ENCODE results near the gene KLHL7. TPM values are rescaled to one million over a fixed set of nuclear protein-coding genes. Genes with fewer than 3 reads are reported as not detected.

Gene KLHL7
- total RNA-seq, 1 donor from 2014 or later = 44.0 TPM

DNA sequence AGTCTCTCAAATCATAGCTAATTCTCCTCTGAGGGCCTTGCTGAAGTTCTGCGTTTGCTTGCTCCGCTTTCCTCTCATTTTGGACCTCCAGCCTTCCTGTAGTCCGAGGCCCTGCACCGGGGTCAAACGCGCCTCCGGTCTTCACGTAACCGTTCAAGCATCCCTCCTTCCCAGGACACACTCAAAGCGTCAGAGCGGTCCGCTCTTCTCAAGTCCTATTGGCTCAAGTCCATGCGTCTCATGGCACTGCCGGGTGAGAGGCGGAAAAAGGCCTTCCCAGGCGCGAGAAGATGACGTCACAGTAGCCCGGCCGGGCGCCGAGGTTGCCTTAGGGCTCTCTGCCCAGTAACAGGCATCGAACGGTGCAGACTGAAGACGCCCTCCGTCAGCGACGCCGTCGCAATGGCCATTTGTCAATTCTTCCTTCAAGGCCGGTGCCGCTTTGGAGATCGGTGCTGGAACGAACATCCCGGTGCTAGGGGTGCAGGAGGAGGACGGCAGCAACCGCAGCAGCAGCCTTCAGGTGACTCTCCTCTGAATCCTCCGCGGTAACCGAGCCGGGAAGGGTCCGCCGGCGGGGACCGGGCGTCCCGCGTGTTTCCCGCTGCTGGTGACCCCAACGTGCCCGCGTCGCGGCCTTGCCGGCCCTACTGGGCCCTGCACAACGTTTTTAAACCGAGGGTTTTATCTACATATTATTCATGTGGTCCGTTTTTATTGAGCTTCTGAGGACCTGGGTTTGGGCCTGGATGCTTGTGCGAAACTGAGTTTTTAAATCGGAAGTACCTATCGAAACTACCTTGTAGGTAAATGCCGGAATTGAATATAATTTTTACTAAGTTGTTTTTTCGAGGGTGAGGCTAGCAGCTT lies 76.3 kb downstream of the KLHL7 start, which contains the start of gene NUP42:
TSS of gene NUP42 (plus strand) at position 365 of the 870 bp plus-strand sequence. CDS start at position 403, 38 bp downstream.
- H3K9me3 Mint-ChIP-seq = no peaks in the 10 kb centered on the region
- H3K4me1 Mint-ChIP-seq = peaks cover 22% of the 10 kb centered on the region
- H3K27me3 Mint-ChIP-seq (ENCODE audit: low read depth) = no peaks in the 10 kb centered on the region
- peak; percentile 85 to 95 for DNase-seq (ENCODE audit: low spot score in 2 of 2, unreplicated experiment in 2 of 2)
- H3K27ac Mint-ChIP-seq = peak within 1 kb of the TSS; percentile 100
- peak within 1 kb of the TSS; percentile 97 for H3K4me3 Mint-ChIP-seq
- TF ChIP-seq, protein P1, sequence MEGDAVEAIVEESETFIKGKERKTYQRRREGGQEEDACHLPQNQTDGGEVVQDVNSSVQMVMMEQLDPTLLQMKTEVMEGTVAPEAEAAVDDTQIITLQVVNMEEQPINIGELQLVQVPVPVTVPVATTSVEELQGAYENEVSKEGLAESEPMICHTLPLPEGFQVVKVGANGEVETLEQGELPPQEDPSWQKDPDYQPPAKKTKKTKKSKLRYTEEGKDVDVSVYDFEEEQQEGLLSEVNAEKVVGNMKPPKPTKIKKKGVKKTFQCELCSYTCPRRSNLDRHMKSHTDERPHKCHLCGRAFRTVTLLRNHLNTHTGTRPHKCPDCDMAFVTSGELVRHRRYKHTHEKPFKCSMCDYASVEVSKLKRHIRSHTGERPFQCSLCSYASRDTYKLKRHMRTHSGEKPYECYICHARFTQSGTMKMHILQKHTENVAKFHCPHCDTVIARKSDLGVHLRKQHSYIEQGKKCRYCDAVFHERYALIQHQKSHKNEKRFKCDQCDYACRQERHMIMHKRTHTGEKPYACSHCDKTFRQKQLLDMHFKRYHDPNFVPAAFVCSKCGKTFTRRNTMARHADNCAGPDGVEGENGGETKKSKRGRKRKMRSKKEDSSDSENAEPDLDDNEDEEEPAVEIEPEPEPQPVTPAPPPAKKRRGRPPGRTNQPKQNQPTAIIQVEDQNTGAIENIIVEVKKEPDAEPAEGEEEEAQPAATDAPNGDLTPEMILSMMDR (IDR thresholded peaks at IDR 0.05; ENCODE audit: unreplicated experiment) = no peak
- H3K36me3 Mint-ChIP-seq = no peaks in the 10 kb centered on the region

DNA sequence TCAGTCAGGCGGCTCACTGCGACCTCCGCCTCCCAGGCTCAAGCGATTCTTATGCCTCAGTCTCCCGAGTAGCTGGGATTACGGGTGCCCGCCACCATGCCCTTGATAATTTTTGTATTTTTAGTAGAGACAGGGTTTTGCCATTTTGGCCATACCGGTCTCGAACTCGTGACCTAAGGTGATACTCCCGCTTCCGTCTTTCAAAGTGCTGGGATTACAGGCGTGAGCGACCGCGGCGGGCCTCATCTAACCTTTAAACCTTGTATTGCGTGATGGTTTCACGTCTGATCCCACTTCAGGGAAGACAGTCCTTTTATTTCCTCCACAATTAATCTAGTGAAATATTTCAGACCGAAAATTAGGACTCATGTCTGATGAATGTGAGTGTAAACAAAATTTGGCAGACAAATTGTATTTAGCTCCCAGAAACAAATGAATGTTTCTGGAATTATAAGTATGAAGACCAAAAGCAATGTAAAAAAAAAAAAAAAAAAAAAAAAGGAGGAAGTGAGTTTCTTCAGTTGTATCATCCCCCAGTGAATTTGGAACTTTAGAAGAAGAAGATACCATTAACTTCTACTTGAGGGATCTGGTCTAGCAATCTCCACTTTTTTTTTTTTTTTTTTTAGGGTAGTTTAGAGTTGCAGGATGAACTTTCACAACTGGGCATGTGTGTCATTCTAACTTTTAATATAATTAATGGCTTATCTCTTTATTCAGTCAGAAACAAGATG lies 77.9 kb downstream of the KLHL7 start:
- no peaks in the 10 kb centered on the region for H3K9me3 Mint-ChIP-seq
- H3K36me3 Mint-ChIP-seq = peaks cover 2% of the 10 kb centered on the region
- no peak for DNase-seq (ENCODE audit: low spot score in 2 of 2, unreplicated experiment in 2 of 2)
- TF ChIP-seq, protein P1 (IDR thresholded peaks at IDR 0.05; ENCODE audit: unreplicated experiment) = no peak
- peaks cover 22% of the 10 kb centered on the region for H3K4me1 Mint-ChIP-seq
- no peaks in the 10 kb centered on the region for H3K27me3 Mint-ChIP-seq (ENCODE audit: low read depth)
- peak overlapping the region; percentile 100 for H3K27ac Mint-ChIP-seq
- peak overlapping the region; percentile 97 for H3K4me3 Mint-ChIP-seq

DNA sequence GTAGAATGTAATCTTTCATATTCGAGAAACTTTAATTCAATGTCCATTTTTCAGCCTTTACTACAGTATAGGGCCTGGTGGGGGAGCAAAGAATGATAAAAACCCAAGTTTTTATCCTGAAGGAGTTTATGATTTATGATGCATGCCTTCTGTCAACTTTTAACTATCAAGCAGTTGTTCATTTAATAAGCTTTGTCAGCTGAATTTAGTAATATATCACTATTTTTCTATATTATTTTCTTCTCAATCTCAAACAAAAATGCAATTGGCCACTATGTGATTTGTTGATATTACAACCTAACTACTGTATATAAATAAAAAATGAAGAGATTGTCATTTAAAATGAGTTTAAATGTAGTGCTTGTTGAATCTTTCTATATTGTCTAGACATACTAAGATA lies 78.7 kb downstream of the KLHL7 start:
- TF ChIP-seq, protein P1 (IDR thresholded peaks at IDR 0.05; ENCODE audit: unreplicated experiment) = no peak
- H3K9me3 Mint-ChIP-seq = no peaks in the 10 kb centered on the region
- DNase-seq (ENCODE audit: low spot score in 2 of 2, unreplicated experiment in 2 of 2) = no peak
- H3K36me3 Mint-ChIP-seq = peaks cover 8% of the 10 kb centered on the region
- H3K4me3 Mint-ChIP-seq = peak overlapping the region; percentile 51
- no peaks in the 10 kb centered on the region for H3K27me3 Mint-ChIP-seq (ENCODE audit: low read depth)
- H3K27ac Mint-ChIP-seq = peak overlapping the region; percentile 67
- H3K4me1 Mint-ChIP-seq = peaks cover 22% of the 10 kb centered on the region

DNA sequence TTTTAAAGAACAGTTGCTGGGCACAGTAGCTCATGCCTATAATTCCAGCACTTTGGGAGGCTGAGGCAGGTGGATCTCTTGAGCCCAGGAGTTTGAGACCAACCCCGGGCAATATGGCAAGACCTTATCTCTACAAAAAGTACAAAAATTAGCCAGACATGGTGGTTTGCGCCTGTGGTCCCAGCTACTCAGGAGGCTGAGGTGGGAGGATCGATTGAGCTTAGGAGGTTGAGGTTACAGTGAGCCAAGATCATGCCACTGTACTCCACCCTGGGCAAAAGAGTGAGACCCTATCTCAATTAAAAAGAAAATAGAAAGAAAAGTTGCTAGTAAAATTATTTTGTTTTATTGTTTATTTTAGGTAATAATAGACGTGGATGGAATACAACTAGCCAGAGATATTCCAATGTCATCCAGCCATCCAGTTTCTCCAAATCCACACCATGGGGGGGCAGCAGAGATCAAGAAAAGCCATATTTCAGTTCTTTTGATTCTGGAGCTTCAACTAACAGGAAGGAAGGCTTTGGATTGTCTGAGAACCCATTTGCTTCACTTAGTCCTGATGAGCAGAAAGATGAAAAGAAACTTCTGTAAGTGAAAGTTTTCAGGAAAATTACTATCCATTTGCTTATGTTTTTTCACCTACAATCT lies 79.2 kb downstream of the KLHL7 start:
- Mint-ChIP-seq H3K4me3 (no peak overlapping the region), H3K27me3 (ENCODE audit: low read depth) (no peaks in the 10 kb centered on the region), H3K27ac (no peak overlapping the region), H3K36me3 (peaks cover 10% of the 10 kb centered on the region), H3K9me3 (no peaks in the 10 kb centered on the region), H3K4me1 (peaks cover 22% of the 10 kb centered on the region)
- TF ChIP-seq, protein P1 (IDR thresholded peaks at IDR 0.05; ENCODE audit: unreplicated experiment) = no peak
- DNase-seq (ENCODE audit: low spot score in 2 of 2, unreplicated experiment in 2 of 2) = no peak

DNA sequence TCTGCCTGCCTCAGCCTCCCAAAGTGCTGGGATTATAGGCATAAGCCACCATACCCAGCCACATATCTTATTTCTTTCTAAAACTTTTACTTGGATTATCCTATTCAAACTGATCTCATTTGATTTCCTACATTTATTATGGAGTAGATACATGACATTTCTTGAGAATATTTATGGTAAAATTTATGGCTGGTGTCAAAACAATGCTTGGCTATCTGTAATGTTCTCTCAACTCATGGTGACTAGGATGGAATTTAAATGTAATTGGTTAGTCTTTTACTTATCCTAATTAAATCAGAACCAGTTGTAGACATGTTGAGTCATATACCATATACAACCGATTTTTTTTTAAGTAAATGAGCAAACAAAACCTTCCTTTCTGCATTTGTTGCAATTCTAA lies 80.4 kb downstream of the KLHL7 start:
- Mint-ChIP-seq H3K36me3 (peaks cover 17% of the 10 kb centered on the region), H3K27ac (no peak overlapping the region), H3K27me3 (ENCODE audit: low read depth) (no peaks in the 10 kb centered on the region), H3K4me3 (no peak overlapping the region), H3K9me3 (no peaks in the 10 kb centered on the region), H3K4me1 (peaks cover 25% of the 10 kb centered on the region)
- DNase-seq (ENCODE audit: low spot score in 2 of 2, unreplicated experiment in 2 of 2) = no peak
- TF ChIP-seq, protein P1 (IDR thresholded peaks at IDR 0.05; ENCODE audit: unreplicated experiment) = no peak

All from mesothelial cell of epicardium (in vitro differentiated cells).